ENCODE measurements around the gene ACBD3.

ACBD3 gene

GRCh38 chr1:226201029-226201593, 14.6 kb upstream of the ACBD3 start:
- DNase-seq (ENCODE audit: low read depth), result no peak

DNA sequence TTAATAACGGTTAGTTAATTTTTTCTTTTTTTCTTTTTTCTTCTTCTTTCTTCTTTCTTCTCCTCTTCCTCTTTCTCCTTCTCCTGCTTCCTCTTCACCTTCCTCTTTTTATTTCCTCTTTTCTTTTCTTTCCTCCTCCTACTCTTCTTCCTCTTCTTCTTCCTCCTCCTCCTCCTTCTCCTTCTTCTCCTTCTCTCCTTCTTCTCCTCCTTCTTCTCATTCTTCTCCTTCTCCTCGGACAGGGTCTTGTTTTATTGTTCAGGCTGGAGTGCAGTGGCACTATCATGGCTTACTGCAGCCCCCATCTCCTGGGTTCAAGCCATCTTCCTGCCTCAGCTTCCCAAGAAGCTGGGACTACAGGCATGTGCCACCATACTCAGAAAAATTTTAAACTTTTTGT, 13.4 kb upstream of the ACBD3 start:
- no peak for DNase-seq (ENCODE audit: low read depth)

DNA sequence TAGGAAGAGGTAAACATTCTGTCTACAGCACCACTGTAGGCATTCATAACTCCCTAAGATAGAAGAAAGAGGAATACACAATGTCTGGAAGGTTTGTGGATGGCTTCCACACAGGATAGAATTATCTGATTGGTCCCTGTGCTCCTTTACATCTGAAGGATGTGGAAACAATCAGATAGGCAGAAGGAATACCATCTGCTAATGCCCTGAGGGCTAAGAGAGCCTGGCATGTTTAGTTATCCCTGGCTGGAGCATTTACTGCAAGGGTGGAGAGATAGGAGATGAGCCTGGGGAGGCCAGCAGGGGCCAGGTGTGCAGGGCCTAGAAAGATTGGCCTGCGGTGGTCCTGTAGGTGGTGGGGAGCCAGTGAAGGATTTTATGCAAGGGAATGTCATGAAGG, 8.6 kb upstream of the ACBD3 start:
- DNase-seq (ENCODE audit: low read depth), result no peak

- DNase-seq (ENCODE audit: low read depth), result no peak
These were observed 839 bp upstream of the ACBD3 start for GRCh38 chr1:226187380-226187779.

DNA sequence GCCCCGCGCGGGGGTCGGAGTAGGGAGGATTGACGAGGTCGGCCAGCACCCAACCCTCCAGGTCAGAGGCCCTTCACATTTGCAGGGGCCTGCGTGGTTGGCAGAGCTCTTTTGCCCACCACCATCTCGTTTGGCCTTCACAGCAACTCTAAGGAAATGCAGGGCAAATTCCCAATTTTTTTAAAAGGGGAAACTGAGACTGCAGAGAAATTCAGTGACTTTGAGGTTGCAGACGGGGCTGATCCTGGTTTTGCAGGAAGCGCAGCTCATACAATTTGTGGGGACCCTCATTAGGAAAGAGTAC, 430 bp upstream of the ACBD3 start:
- no peak for DNase-seq (ENCODE audit: low read depth)

DNA sequence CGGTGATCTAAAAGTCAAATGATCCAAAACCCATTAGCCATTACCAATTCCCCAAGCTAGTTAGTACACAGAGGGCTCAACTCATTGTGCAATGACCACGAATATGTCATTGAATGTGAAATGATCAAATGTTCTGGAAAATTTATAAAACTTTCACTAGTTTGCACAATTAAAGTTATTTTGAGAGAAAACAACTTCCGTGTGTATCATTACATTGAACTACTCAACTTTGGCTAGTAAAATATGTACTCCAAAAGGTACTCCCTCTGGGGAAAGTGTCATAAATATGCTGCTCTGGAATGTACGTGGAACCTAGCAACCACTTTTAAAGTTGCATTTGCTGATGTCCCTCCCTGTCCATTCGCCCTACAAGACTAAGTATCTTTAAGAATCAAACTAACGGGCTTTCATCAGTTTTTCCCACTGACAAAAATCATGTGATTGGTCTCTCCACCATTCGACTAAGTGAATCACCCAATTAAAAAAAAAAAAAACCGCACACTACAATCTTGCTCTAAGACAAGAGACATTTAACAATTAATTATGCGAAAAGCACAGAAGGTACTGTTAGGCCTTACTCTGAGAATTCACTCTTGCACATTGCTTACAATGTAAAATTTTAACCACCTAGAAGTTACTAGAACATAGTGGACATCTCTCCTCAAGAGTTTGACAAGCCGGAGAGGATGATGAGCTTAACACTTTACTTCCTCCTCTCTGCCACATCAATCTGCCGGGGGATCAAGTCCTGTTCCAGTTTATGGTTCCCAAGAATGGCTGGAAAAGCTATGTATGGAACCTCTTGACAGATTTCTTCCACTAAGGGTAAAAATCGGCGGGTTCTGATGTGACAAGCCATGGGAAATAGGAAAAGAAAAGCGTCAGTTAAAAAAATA, 1.2 kb downstream of the ACBD3 start:
- DNase-seq (ENCODE audit: low read depth), result no peak

DNA sequence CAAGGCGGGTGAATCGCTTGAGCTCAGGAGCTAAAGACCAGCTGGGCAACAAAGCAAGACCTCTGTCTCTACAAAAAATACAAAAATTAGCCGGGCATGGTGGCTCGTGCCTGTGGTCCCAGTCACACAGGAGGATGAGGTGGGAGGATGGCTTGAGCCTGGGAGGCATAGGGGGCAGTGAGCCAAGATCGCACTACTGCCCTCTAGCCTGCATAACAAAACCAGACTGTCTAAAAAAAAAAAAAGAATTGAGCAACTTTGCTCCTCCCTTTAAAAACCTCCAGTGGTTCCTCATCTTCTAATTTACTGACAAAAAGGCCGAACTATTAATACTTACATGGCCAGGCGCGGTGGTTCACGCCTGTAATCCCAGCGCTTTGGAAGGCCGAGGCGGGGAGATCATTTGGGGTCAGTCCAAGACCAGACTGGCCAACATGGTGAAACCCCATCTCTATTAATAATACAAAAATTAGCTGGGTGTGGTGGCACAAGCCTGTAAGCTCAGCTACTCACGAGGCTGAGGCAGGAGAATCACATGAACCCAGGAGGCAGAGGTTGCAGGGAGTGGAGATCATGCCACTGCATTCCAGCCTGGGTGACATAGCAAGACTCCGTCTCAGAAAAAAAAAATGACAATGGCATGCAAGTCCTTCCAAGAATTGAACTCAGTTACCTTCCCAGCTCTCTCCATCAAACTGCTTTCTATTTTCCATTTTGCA, 4.4 kb downstream of the ACBD3 start:
- DNase-seq (ENCODE audit: low read depth), result no peak

GRCh38 chr1:226176870-226177269, 9.7 kb downstream of the ACBD3 start:
- DNase-seq (ENCODE audit: low read depth), result no peak

DNA sequence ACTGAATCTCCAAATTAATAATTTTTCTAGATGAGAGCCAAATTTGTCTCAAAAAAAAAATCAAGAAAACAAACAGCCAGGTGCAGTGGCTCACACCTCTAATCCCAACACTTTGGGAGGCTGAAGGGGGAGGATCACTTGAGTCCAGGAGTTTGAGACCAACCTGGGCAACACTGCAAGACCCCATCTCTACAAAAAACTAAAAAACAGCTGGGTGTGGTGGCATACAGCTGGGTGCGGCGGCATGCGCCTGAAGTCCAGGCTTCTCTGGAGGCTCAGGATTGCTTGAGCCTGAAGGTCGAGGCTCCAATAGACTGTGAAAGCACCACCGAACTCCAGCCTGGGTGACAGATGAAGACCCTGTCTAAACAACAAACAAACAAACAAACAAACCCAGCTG, 14.0 kb downstream of the ACBD3 start:
- no peak for DNase-seq (ENCODE audit: low read depth)

DNA sequence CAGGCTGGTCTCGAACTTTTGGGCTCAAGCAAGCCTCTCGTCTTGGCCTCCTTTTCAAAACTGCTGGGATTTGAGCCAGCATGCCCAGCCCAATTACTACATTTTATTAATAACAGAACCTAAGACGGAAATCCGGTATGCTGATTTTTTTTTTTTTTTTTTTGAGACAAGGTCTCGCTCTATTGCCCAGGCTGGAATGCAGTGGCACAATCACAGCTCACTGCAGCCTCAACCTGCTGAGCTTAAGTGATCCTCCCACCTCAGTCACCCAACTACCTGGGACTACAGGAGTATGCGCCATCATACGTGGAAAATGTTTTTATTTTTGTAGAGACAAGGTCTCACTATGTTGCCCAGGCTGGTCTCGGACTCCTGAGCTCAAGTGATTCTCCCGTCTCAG, 20.2 kb downstream of the ACBD3 start:
- DNase-seq (ENCODE audit: low read depth), result no peak

DNA sequence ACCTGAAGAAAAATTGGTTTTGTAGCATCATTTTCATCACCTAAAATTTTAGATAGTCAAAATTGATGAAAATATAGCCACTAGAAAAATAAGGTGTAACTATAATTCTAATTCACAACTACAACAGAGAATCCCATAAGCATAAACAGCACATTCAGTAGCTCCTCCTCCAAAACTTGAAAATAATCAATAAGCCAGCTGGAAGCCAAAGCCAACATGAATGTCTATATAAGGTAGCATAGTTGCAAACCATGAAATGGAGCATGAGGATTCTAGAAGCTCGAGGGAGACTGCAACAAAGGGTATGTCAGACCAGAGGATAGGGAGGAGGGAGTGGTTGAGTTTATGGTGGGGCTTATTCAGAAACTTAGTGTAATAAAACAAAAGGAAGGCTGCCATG, 22.4 kb downstream of the ACBD3 start:
- no peak for DNase-seq (ENCODE audit: low read depth)

- DNase-seq (ENCODE audit: low read depth), result no peak
These were observed 23.6 kb downstream of the ACBD3 start for GRCh38 chr1:226162898-226163297.

DNA sequence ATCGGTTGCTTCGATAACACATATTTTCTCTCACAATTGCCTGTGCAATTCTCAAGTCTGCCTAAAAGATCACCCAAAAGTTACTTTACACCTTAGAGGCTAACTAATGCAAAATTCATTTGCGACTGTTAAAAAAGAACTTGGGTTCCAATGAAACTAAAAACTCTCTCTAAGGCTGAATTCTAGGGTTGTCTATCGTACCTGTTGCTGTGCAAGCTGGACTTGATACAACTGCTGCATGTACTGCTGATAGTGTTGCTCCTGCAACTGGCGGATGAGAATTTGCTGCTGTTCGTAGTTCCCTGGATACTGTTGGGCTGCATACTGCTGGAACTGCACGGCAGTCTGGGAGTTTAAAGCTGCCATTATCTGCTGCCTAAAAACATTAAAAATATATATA, 27.6 kb downstream of the ACBD3 start:
- DNase-seq (ENCODE audit: low read depth), result no peak

- no peak for DNase-seq (ENCODE audit: low read depth)
These were observed 28.1 kb downstream of the ACBD3 start for GRCh38 chr1:226158457-226158856.

DNA sequence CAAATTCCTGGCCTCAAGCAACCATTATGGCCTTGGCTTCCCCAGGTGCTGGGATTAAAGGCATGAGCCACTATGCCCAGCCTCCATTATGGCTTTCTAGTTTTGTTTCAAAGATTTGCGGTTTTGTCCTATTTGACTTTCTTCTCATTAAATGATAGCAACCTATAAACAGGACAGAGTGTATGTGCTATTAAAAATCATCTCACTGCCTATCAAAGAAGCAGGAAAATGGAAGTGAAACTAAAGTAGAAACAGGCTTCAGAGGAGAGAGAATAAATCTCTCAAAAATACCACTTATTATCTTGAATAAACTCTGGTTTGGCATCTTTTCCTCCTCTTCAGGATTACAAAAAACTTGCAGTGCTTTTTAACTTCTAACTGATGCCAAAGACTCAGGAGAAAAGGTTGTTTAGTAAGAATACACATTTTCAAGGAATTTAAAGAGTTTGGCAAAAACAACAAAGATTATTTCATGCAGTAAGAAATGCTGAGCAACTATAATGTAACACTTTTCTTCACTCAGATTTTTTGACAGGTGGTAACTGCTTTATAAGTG, 28.7 kb downstream of the ACBD3 start:
- DNase-seq (ENCODE audit: low read depth), result no peak

GRCh38 chr1:226154593-226154992, 31.9 kb downstream of the ACBD3 start:
- no peak for DNase-seq (ENCODE audit: low read depth)

DNA sequence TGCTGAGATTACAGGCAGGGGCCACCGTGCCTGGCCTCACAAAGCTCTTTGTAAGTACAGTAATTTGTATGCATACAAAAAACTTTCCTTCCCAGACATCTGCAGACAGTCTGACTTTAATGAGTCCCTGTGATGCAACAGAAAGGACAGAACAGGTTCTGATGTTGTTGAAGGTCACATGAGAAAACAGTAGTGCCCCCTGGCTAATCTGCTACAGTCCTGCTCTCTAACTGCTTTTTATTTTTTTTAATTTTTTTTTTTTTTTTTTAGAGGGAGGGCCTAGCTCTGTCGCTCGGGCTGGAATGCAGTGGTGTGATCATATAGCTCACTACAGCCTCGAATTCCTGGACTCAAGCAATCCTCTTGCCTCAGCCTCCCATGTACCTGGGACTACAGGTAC, 36.7 kb downstream of the ACBD3 start:
- DNase-seq (ENCODE audit: low read depth), result no peak

DNA sequence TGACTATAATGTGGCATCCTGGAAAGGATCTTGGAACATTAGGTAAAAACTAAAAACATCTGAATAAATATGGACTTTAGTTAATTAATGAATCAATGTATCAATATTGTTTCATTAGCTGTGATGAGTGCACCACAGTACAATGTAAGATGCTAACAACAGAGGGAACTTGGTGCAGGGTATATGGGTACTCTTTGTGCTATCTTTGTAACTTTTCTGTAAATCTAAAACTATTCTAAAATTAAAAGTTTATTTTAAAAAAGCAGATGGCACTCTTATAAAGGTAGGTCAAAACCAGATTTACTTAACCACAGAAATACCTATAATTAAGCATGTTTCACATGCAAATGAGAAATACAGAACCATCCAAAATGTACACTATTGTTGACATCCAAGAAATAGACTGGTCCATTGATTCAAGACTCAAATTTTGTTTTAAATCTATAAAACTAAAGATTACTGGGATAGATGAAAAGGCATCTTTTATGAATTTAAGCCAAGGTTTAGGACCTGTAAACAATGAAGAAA, 38.4 kb downstream of the ACBD3 start:
- DNase-seq (ENCODE audit: low read depth), result no peak

GRCh38 chr1:226144045-226144444, 42.5 kb downstream of the ACBD3 start:
- no peak for DNase-seq (ENCODE audit: low read depth)

- DNase-seq (ENCODE audit: low read depth), result no peak
These were observed 50.8 kb downstream of the ACBD3 start for GRCh38 chr1:226135709-226136108.

GRCh38 chr1:226135059-226135651, 51.4 kb downstream of the ACBD3 start:
- no peak for DNase-seq (ENCODE audit: low read depth)
